Nephron progenitor cell (in vitro differentiated cells): Measurements from ENCODE around the gene YY1.
"Not testable (repeated sequence)": the region's sequence is repeated elsewhere in the genome, so short reads cannot be mapped to it uniquely, and the experiment has no call there.

Experiments used
- DNase-seq: peaks from one replicate; pipeline ENCODE4 v3.0.0; 2021
- H3K27ac Mint-ChIP-seq: 2 replicates; pipeline ENCODE4 v1.8.0; 2021; ENCODE audit warnings: mild to moderate bottlenecking, moderate library complexity, mixed read lengths
- H3K27me3 Mint-ChIP-seq: 2 replicates; pipeline ENCODE4 v1.8.0; 2021; ENCODE audit warnings: mild to moderate bottlenecking, low read depth, mixed read lengths; ENCODE audit not compliant: poor library complexity
- H3K36me3 Mint-ChIP-seq: 2 replicates; pipeline ENCODE4 v1.8.0; 2021; ENCODE audit warnings: low read depth, mixed read lengths
- H3K4me1 Mint-ChIP-seq: 2 replicates; pipeline ENCODE4 v1.8.0; 2021; ENCODE audit warnings: mixed read lengths
- H3K4me3 Mint-ChIP-seq: 2 replicates; pipeline ENCODE4 v1.8.0; 2021; ENCODE audit warnings: mild to moderate bottlenecking, moderate library complexity, mixed read lengths
- H3K9me3 Mint-ChIP-seq: 2 replicates; pipeline ENCODE4 v1.8.0; 2021; ENCODE audit warnings: mild to moderate bottlenecking, moderate library complexity, mixed read lengths
- TF ChIP-seq, protein P1 (sequence below): fragments of 200-600 bp; sonication (generic); IDR thresholded peaks from 2 replicates; pipeline ENCODE4 v1.5.0; 2021; ENCODE audit warnings: antibody characterized with exemption

The YY1 gene

DNA sequence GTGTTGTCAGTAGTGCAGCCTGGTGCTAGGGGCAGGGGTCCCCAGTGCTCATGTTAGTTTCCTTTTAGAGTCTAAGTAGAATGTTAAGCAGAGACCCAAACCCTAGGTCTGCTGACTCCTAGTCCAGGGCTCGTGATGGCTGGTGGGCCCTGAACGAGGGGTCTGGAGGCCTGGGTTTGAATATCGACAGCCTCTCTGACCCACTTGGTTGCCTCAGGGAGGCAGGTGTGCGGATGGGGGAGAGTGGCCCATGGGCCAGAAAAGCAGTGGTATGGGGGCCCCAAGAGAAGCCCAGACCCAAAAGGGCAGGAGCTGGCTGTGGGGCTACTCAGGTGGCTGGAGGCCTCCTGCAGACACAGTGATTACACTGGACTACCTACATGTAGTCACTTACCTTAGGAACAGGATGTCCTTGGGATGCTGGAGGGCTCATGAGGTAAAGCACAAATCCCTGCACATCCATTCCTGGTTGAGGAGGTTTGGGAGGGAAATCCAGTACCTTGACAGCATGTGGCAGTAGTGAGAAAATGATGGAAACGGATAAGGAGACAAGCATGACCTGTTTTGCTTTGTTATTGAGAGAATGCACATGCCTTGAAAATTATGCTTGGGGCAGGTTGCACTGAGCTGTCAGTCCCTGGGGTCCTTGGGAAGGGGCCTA, 69.0 kb downstream of the YY1 start:
- no peaks in the 10 kb centered on the region for H3K27me3 Mint-ChIP-seq
- no peaks in the 10 kb centered on the region for H3K9me3 Mint-ChIP-seq
- peaks cover 4% of the 10 kb centered on the region for H3K36me3 Mint-ChIP-seq
- TF ChIP-seq, protein P1, sequence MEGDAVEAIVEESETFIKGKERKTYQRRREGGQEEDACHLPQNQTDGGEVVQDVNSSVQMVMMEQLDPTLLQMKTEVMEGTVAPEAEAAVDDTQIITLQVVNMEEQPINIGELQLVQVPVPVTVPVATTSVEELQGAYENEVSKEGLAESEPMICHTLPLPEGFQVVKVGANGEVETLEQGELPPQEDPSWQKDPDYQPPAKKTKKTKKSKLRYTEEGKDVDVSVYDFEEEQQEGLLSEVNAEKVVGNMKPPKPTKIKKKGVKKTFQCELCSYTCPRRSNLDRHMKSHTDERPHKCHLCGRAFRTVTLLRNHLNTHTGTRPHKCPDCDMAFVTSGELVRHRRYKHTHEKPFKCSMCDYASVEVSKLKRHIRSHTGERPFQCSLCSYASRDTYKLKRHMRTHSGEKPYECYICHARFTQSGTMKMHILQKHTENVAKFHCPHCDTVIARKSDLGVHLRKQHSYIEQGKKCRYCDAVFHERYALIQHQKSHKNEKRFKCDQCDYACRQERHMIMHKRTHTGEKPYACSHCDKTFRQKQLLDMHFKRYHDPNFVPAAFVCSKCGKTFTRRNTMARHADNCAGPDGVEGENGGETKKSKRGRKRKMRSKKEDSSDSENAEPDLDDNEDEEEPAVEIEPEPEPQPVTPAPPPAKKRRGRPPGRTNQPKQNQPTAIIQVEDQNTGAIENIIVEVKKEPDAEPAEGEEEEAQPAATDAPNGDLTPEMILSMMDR = no peak
- no peak overlapping the region for H3K27ac Mint-ChIP-seq
- H3K4me3 Mint-ChIP-seq = peak overlapping the region; percentile 93
- DNase-seq = no peak
- peaks cover 72% of the 10 kb centered on the region for H3K4me1 Mint-ChIP-seq

DNA sequence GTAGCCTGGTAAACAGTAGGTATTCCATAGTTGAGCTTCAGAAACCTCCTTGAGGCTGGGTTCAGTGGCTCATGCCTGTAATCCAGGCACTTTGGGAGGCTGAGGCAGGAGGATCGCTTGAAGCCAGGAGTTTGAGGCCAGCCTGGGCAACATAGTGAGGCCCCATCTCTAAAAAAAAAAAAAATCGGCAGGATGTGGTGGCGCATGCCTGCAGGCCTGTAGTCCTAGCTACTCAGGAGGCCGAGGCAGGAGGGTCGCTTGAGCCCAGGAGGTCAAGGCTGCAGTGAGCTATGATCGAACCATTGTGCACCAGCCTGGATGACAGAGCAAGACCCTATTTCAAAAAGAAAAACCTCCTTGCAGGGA, 69.5 kb downstream of the YY1 start:
- not testable (repeated sequence) for H3K36me3 Mint-ChIP-seq, H3K9me3 Mint-ChIP-seq, H3K27me3 Mint-ChIP-seq, DNase-seq, H3K27ac Mint-ChIP-seq
- H3K4me1 Mint-ChIP-seq = peaks cover 71% of the 10 kb centered on the region
- H3K4me3 Mint-ChIP-seq = peak overlapping the region; percentile 93

- Mint-ChIP-seq H3K27me3 (peaks cover 3% of the 10 kb centered on the region), H3K4me3 (peak overlapping the region; percentile 46), H3K9me3 (no peaks in the 10 kb centered on the region), H3K27ac (no peak overlapping the region), H3K4me1 (peaks cover 68% of the 10 kb centered on the region), H3K36me3 (no peaks in the 10 kb centered on the region)
- TF ChIP-seq, protein P1 = no peak
- DNase-seq = no peak
Measured at GRCh38 chr14:100309028-100309737, 70.2 kb downstream of the YY1 start.

DNA sequence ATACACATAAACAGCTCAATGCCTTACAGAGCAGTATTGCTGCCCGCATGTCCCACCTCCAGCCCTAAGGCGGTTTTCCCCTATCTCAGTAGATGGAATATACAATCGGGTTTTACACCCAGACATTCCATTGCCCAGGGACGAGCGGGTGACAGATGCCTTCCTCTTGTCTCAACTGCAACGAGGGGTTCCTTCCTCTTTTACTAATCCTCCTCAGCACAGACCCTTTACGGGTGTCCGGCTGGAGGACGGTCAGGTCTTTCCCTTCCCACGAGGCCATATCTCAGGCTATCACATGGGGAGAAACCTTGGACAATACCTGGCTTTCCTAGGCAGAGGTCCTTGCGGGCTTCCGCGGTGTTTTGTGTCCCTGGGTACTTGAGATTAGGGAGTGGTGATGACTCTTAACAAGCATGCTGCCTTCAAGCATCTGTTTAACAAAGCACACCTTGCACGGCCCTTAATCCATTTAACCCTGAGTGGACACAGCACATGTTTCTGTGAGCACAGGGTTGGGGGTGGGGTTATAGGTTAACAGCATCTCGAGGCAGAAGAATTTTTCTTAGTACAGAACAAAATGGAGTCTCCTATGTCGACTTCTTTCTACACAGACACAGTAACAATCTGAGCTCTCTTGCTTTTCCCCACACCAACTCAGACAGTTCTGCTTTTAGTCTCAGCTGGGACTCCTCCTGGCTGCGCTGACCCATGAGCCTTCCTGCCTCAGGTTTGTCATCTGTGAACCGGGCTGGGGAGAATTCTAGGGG, 73.3 kb downstream of the YY1 start:
- H3K9me3 Mint-ChIP-seq, H3K27ac Mint-ChIP-seq, H3K36me3 Mint-ChIP-seq, DNase-seq, H3K4me3 Mint-ChIP-seq, H3K27me3 Mint-ChIP-seq: not testable (repeated sequence)
- peaks cover 58% of the 10 kb centered on the region for H3K4me1 Mint-ChIP-seq

- H3K4me3 Mint-ChIP-seq = no peak overlapping the region
- TF ChIP-seq, protein P1 = no peak
- H3K27ac Mint-ChIP-seq = no peak overlapping the region
- H3K9me3 Mint-ChIP-seq = no peaks in the 10 kb centered on the region
- no peaks in the 10 kb centered on the region for H3K36me3 Mint-ChIP-seq
- peaks cover 51% of the 10 kb centered on the region for H3K4me1 Mint-ChIP-seq
- peaks cover 6% of the 10 kb centered on the region for H3K27me3 Mint-ChIP-seq
- DNase-seq = no peak
Measured at GRCh38 chr14:100312877-100313400, 74.0 kb downstream of the YY1 start.

DNA sequence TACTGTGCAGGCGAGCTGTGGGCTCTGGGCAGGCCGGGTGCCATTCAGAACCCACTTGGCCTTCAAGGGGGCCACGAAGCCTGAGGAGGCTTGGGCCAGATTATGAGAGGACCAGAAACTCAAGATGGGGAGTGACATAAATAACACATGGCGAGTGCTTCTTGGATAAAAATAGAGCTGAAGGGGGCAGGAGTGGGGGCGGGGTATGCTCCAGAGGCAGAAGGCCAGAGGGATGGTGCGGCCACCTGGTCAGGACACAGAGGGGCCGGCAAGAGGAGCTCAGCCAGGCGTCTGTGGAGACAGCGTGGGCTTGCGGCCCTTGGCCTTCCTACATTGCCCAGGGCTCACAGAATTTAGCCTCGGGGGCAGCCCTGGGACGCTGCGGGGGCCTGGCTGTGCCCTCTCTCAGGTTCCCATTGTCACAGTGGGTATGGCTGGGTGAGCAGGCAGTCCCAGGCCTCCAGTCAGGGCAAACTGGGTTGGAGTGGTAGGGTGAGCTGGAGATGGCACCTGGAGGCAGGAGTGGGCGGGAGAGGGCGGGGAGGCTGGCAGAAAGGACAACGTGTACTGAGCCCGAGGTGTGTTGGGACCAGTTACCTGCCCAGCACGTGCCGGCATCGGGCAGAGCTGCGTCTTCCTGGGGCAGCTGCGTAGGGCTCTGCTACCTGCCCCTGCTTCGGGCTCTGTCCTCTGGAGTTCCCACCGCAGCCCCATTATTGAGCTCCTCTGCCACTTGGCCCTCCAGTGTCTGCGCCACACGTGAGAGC, 74.7 kb downstream of the YY1 start:
- H3K27ac Mint-ChIP-seq = no peak overlapping the region
- peaks cover 6% of the 10 kb centered on the region for H3K27me3 Mint-ChIP-seq
- H3K36me3 Mint-ChIP-seq = no peaks in the 10 kb centered on the region
- H3K4me3 Mint-ChIP-seq = no peak overlapping the region
- H3K9me3 Mint-ChIP-seq = no peaks in the 10 kb centered on the region
- H3K4me1 Mint-ChIP-seq = peaks cover 44% of the 10 kb centered on the region
- TF ChIP-seq, protein P1 = no peak
- DNase-seq = no peak
